HG02970 (cell line): ENCODE results near the gene LY6G6C.

Experiments
- ATAC-seq: cut with Tn5 transposase; IDR thresholded peaks from one replicate; pipeline ENCODE4 v1.9.1; 2021; ENCODE audit warnings: mild to moderate bottlenecking, moderate library complexity, moderate number of reproducible peaks; ENCODE audit not compliant: unreplicated experiment, low FRiP score

LY6G6C gene

DNA sequence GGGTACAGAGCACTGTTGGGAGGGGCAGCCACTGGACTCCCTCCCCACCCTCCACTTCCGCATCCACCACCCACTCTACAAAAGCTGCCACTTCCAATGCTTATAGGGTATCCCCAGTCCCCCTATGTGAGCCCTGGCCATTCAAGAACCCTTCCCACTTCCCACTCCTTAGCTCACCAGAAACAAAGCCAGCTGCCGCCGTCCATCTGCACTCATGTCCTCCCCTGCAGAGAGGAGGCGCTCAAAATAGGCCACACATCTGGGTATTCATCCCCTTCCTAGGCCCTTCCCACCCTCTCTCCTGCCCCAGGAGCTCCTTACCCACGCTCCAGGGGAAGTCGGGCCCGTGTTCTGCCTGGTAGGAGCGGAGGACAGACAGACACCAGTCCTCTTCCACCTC is 34.2 kb downstream of the LY6G6C start:
- ATAC-seq = no peak

DNA sequence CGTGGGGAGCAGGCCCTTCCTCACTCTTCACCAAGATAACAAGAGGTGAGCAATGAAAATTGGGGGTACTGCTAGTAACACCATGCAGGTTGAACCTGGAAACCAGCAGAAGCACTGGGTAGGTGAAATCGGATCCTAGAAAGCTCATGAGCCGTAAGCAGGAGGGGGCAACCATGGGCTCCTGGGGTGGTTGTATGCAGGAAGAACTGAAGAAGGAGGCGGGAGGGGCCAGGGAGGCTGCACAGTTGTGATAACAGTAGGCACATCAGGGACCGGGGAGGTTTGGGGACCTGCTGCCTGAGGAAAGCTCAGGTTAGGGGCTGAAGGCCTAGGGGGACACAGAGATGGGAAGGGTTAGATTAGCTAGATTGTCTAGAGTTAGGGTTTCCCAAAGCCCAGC is 35.1 kb downstream of the LY6G6C start:
- no peak for ATAC-seq

DNA sequence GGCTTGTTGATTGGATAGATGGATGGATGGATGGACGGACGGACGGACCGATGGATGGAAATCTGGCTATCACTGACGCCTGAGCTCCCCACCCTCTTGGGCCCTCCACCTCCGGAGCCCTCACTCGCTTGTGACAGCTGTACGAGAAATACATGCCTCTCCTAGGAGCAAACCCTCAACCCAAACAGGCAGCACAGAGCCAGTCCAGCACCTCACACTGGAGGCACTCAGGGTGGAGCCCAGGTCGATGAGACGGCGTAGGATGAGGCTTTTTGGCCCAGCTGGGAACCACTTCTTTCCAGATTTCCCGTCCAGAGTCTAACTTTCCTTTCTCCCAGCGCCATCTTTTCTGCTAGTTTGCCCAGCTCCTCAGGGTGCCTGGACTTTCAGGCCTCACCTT is 38.0 kb downstream of the LY6G6C start:
- no peak for ATAC-seq

DNA sequence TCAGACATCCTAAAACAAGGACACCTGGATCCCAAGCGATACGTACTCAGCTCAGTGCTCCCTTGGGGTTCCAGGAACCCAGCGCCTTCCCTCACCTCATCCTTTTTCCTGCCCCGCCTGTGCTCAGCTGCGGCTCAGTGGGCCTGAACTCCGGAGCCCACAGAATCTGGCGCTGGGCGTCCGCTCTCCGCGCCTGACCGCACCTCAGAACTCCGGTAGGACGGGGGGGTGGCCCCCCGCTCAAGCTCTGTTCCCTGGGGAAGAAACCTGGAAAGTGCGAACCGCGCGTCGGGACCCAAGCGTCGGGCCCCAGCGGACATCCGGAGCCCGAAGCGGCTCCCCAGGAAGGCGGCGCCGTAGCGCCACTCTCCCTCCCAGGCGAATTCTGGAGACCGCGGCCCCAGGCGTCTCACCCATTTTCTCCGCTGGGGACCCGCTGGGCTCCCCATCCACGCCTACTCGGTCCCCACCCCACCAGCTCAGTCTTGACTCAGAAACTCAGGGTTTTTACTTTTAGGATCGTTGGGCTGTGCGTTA is 40.3 kb downstream of the LY6G6C start:
- ATAC-seq = no peak

DNA sequence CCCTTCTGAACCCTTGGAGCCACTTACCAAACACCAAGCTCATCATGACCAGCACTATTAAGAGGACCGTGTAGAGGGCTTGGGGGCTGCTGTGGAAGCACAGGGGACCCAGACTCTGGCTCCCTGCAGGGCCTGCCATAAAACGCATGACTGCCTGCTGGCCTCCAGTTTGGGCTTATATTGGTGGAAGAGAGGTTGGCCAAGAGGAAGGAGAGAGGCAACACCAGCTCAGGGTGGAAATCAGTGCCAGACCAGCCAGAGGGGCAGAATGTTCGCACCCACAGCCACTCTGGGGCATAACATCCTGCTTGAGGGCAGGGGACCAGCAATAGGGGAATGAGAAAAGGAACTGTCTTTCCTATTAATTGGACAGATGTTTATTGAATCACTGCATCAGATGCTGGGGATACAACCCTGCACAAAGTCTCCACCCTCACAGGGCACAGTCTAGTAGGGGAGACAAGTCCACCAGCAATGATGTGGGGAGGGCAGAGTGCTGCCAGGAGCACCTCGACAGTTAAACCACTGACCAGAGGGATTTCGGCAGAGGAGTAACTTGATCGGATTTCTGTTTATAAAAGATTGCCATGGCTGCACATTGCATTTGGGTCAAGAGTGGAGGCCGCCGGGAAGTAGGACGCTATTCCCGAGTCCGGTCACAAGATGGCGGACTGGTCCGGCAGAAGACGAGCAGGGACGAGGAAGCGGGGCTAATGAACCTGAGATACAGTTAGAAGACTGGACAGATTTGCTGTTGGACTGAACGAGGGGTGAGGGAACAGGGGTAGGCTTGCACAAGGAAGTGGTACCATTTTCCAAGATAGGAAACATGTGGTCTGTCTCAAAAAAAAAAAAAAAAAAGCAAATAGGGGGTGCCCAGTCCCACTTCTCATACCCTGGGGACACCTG is 41.1 kb downstream of the LY6G6C start, which contains the start of gene LY6G5C:
Gene LY6G5C (minus strand): TSS at position 842 of the 909 bp plus-strand sequence. CDS start 694 bp downstream, at position 148.
- no peak for ATAC-seq

DNA sequence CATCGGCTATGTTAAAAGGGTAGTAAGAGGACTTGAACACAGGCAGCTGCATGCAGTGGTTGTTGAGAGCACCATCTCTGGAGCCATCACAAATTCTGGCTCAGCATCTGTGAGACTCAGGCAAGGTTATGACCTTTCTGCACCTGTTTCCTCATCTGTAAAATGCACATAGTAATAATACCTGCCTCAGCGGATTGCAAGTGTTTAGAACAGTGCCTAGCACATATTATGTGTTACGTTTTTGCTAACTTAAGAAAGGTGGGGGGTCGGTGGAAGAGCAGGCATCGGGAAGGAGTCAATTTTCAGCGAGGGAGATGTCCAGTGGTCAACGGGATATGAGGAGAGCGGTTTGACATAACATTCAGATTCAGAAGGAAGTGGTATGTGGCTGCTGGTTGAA is 43.6 kb downstream of the LY6G6C start:
- ATAC-seq = no peak

DNA sequence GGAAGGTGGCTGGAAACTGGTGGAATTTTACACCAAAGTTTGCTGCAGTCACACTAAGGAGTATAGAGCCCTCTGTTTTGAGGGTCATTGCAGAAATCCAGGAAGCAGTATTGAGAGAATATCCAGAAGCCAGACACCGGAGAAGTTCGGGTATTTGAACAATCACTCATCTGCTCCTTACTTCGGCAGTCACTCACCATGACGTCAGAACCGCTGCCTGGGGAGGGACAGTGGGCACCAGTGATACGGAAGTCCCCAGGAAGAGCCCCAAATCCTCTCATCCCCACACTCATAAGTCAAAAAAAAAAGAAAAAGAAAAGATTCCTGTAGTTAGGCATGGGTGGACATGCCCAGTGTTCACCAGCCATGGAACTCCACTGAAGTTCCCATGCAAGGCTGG is 44.6 kb downstream of the LY6G6C start:
- ATAC-seq = no peak

DNA sequence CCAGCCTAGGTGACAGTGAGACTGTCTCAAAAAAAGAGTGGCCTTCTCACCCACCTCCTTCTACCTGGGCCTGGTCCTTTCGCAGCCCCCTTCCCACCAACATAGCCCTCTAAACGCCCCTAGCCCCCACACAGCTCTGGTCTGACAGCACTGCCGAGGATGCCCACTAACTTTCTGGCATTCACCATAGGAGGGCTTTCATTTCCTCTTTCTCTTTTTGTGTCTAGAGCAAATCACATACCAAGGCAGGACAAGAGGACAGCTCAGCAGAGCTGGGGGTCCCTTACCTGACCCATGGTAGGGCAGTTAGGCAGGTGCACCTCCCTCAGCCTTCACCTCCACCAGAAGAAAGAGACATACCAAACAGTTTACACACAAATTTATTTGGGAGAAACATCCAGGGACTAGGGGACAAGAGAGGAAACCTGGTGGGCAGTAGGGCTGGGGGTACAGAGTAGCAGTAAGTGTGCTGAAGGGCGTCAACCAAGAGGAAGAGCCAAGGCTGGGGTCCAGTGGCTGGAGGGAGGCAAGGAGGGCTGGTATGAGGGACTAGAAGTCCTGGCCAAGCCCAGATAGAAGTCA is 45.1 kb downstream of the LY6G6C start:
- no peak for ATAC-seq

DNA sequence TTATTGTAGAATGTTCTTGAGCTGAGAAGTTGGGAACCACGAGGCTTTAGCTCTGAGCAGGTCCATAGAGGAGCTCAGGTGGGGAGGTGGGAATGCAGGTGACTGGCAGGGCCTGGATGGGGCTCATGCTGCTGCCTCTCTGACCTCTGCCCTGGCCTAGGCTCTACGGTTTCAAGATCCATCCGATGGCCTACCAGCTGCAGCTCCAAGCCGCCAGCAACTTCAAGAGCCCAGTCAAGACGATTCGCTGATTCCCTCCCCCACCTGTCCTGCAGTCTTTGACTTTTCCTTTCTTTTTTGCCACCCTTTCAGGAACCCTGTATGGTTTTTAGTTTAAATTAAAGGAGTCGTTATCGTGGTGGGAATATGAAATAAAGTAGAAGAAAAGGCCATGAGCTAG is 51.9 kb downstream of the LY6G6C start, which contains the start of gene LY6G5B:
Gene LY6G5B (plus strand): TSS at position 301 of the 400 bp plus-strand sequence. CDS start 975 bp downstream, outside the sequence.
- ATAC-seq = no peak
